Erythroblast (primary cell): ENCODE data around the gene MED13L.

Source experiments
- GATA1 ChIP-seq: IDR thresholded peaks from 2 replicates; pipeline ENCODE4 v1.6.1; 2011; ENCODE audit warnings: low read depth, mild to moderate bottlenecking, control low read depth, low read length, moderate library complexity
- POLR2A ChIP-seq: IDR thresholded peaks from 2 replicates; pipeline ENCODE4 v1.6.1; 2011; ENCODE audit warnings: mild to moderate bottlenecking, low read length

GRCh38 chr12:115926037-115926670, 351.3 kb downstream of the MED13L start:
- TF ChIP-seq POLR2A, result no peak
- TF ChIP-seq GATA1, result no peak
